Colonic mucosa (tissue), 4 donors: Measurements from ENCODE around the gene PLAGL1. TPM values are rescaled to one million over a fixed set of nuclear protein-coding genes. Genes with fewer than 3 reads are reported as not detected.

Source experiments
- DNase-seq: peaks from one replicate; pipeline ENCODE4 v3.0.0-alpha.2; 2020
- H3K27ac ChIP-seq: fragments of 200-600 bp; one replicate; pipeline ENCODE4 v1.8.0; 2021
- H3K27me3 ChIP-seq: fragments of 200-600 bp; one replicate; pipeline ENCODE4 v1.8.0; 2021
- H3K36me3 ChIP-seq: fragments of 200-600 bp; one replicate; pipeline ENCODE4 v1.8.0; 2021
- H3K4me1 ChIP-seq: fragments of 200-600 bp; one replicate; pipeline ENCODE4 v1.8.0; 2021; ENCODE audit warnings: mild to moderate bottlenecking
- H3K4me3 ChIP-seq: fragments of 200-600 bp; one replicate; pipeline ENCODE4 v1.8.0; 2021
- H3K9ac ChIP-seq, 2 donors: one replicate each; pipeline ENCODE4 v1.7.0; 2013; ENCODE audit warnings: control low read depth in 2 of 2, low read depth in 2 of 2, low read length in 2 of 2
- H3K9me3 ChIP-seq: fragments of 200-600 bp; one replicate; pipeline ENCODE4 v1.8.0; 2021
- CTCF ChIP-seq: fragments of 200-600 bp; IDR thresholded peaks from one replicate; pipeline ENCODE4 v1.8.0; 2022; ENCODE audit warnings: antibody characterized with exemption, mild to moderate bottlenecking
- intact Hi-C: fragments of 100-400 bp; cut with DNase I; formaldehyde crosslinking; loops from one replicate; pipeline ENCODE4 v1.14.1; 2022
- total RNA-seq, 2 donors: library from RNA; stranded (reverse); fragmentation: NEBNext Ultra II Directional in 1 of 2; extraction: Animal tissue kit (Norgen Biotek cat#: 25700) in 1 of 2; gene quantifications; one replicate each; pipeline ENCODE4 v1.2.1, GENCODE V29; 2021
- donor health status: healthy.
- donor health status: DM: no; HTN: no; CAD: no.
- donor health status: DM: no; HTN: no; CAD: no.

PLAGL1 gene
- total RNA-seq, 2 donors from 2014 or later, result 30.2 to 51.1 TPM

GRCh38 chr6:144033816-144034735, 26.0 kb upstream of the PLAGL1 start:
- Histone ChIP-seq H3K27me3 (no peaks in the 10 kb centered on the region), H3K4me3 (no peak overlapping the region), H3K9me3 (no peaks in the 10 kb centered on the region), H3K36me3 (no peaks in the 10 kb centered on the region), H3K9ac (no peak overlapping the region), H3K4me1 (peaks cover 4% of the 10 kb centered on the region), H3K27ac (no peak overlapping the region)
- DNase-seq, result no peak
- no peak for TF ChIP-seq CTCF
- intact Hi-C loops, result no loop called here

GRCh38 chr6:144029452-144029851, 21.4 kb upstream of the PLAGL1 start:
- H3K27me3 ChIP-seq, result no peaks in the 10 kb centered on the region
- no peaks in the 10 kb centered on the region for H3K4me1 ChIP-seq
- no peaks in the 10 kb centered on the region for H3K36me3 ChIP-seq
- intact Hi-C loops, result no loop called here
- no peak overlapping the region for H3K4me3 ChIP-seq
- H3K27ac ChIP-seq, result no peak overlapping the region
- no peak overlapping the region for H3K9ac ChIP-seq
- H3K9me3 ChIP-seq, result no peaks in the 10 kb centered on the region
- no peak for TF ChIP-seq CTCF
- no peak for DNase-seq

GRCh38 chr6:144027932-144028587, 20.0 kb upstream of the PLAGL1 start:
- H3K4me1 ChIP-seq, result no peaks in the 10 kb centered on the region
- no peaks in the 10 kb centered on the region for H3K9me3 ChIP-seq
- intact Hi-C loops, result no loop called here
- DNase-seq, result no peak
- no peak overlapping the region for H3K4me3 ChIP-seq
- H3K27ac ChIP-seq, result no peak overlapping the region
- H3K9ac ChIP-seq, result peak overlapping the region in 1 of 2 donors; percentile 19
- no peaks in the 10 kb centered on the region for H3K27me3 ChIP-seq
- TF ChIP-seq CTCF, result no peak
- no peaks in the 10 kb centered on the region for H3K36me3 ChIP-seq

GRCh38 chr6:144023216-144023615, 15.2 kb upstream of the PLAGL1 start:
- no peaks in the 10 kb centered on the region for H3K4me1 ChIP-seq
- DNase-seq, result no peak
- no peaks in the 10 kb centered on the region for H3K27me3 ChIP-seq
- no peak for TF ChIP-seq CTCF
- H3K9ac ChIP-seq, result no peak overlapping the region
- H3K4me3 ChIP-seq, result no peak overlapping the region
- intact Hi-C loops, result no loop called here
- no peaks in the 10 kb centered on the region for H3K36me3 ChIP-seq
- no peak overlapping the region for H3K27ac ChIP-seq
- no peaks in the 10 kb centered on the region for H3K9me3 ChIP-seq

- no peak for TF ChIP-seq CTCF
- no peak overlapping the region for H3K4me3 ChIP-seq
- no peaks in the 10 kb centered on the region for H3K9me3 ChIP-seq
- H3K9ac ChIP-seq, result no peak overlapping the region
- no peak for DNase-seq
- H3K27ac ChIP-seq, result no peak overlapping the region
- intact Hi-C loops, result no loop called here
- no peaks in the 10 kb centered on the region for H3K27me3 ChIP-seq
- no peaks in the 10 kb centered on the region for H3K36me3 ChIP-seq
- H3K4me1 ChIP-seq, result peaks cover 3% of the 10 kb centered on the region
These were observed 11.9 kb upstream of the PLAGL1 start for GRCh38 chr6:144019929-144020328.
